ENCODE results near the gene GPRIN3.

The GPRIN3 gene

GRCh38 chr4:89290727-89291516 is 16.7 kb downstream of the GPRIN3 start:
- no peak for DNase-seq (ENCODE audit: low read depth in 2 of 2)

- no peak for DNase-seq (ENCODE audit: low read depth in 2 of 2)
Observed at GRCh38 chr4:89289312-89289711, 18.3 kb downstream of the GPRIN3 start.

- DNase-seq (ENCODE audit: low read depth in 2 of 2): no peak
Observed at GRCh38 chr4:89288430-89288829, 19.2 kb downstream of the GPRIN3 start.

GRCh38 chr4:89287945-89288344 is 19.7 kb downstream of the GPRIN3 start:
- DNase-seq (ENCODE audit: low read depth in 2 of 2): no peak

GRCh38 chr4:89285745-89286144 is 21.9 kb downstream of the GPRIN3 start:
- no peak for DNase-seq (ENCODE audit: low read depth in 2 of 2)

GRCh38 chr4:89284828-89285227 is 22.8 kb downstream of the GPRIN3 start:
- DNase-seq (ENCODE audit: low read depth in 2 of 2): no peak

- DNase-seq (ENCODE audit: low read depth in 2 of 2): no peak
Observed at GRCh38 chr4:89284020-89284424, 23.6 kb downstream of the GPRIN3 start.

- DNase-seq (ENCODE audit: low read depth in 2 of 2): no peak
Observed at GRCh38 chr4:89283226-89284009, 24.2 kb downstream of the GPRIN3 start.

GRCh38 chr4:89279385-89279784 is 28.2 kb downstream of the GPRIN3 start:
- DNase-seq (ENCODE audit: low read depth in 2 of 2): no peak

- no peak for DNase-seq (ENCODE audit: low read depth in 2 of 2)
Observed at GRCh38 chr4:89277412-89277811, 30.2 kb downstream of the GPRIN3 start.

- no peak for DNase-seq (ENCODE audit: low read depth in 2 of 2)
Observed at GRCh38 chr4:89276296-89276695, 31.3 kb downstream of the GPRIN3 start.

GRCh38 chr4:89275587-89275986 is 32.0 kb downstream of the GPRIN3 start:
- DNase-seq (ENCODE audit: low read depth in 2 of 2): no peak

GRCh38 chr4:89273741-89274141 is 33.9 kb downstream of the GPRIN3 start:
- DNase-seq (ENCODE audit: low read depth in 2 of 2): no peak

GRCh38 chr4:89270792-89271191 is 36.8 kb downstream of the GPRIN3 start:
- DNase-seq (ENCODE audit: low read depth in 2 of 2): no peak

- no peak for DNase-seq (ENCODE audit: low read depth in 2 of 2)
Observed at GRCh38 chr4:89269121-89269666, 38.4 kb downstream of the GPRIN3 start.

- no peak for DNase-seq (ENCODE audit: low read depth in 2 of 2)
Observed at GRCh38 chr4:89268679-89269078, 38.9 kb downstream of the GPRIN3 start.

- DNase-seq (ENCODE audit: low read depth in 2 of 2): no peak
Observed at GRCh38 chr4:89267846-89268245, 39.8 kb downstream of the GPRIN3 start.

- no peak for DNase-seq (ENCODE audit: low read depth in 2 of 2)
Observed at GRCh38 chr4:89267392-89267791, 40.2 kb downstream of the GPRIN3 start.

GRCh38 chr4:89266128-89266527 is 41.5 kb downstream of the GPRIN3 start:
- DNase-seq (ENCODE audit: low read depth in 2 of 2): no peak

- no peak for DNase-seq (ENCODE audit: low read depth in 2 of 2)
Observed at GRCh38 chr4:89263265-89263664, 44.3 kb downstream of the GPRIN3 start.

GRCh38 chr4:89259301-89260028 is 48.1 kb downstream of the GPRIN3 start:
- no peak for DNase-seq (ENCODE audit: low read depth in 2 of 2)

- DNase-seq (ENCODE audit: low read depth in 2 of 2): no peak
Observed at GRCh38 chr4:89258506-89258905, 49.1 kb downstream of the GPRIN3 start.
